ENCODE results near the gene PXMP2.

DNA sequence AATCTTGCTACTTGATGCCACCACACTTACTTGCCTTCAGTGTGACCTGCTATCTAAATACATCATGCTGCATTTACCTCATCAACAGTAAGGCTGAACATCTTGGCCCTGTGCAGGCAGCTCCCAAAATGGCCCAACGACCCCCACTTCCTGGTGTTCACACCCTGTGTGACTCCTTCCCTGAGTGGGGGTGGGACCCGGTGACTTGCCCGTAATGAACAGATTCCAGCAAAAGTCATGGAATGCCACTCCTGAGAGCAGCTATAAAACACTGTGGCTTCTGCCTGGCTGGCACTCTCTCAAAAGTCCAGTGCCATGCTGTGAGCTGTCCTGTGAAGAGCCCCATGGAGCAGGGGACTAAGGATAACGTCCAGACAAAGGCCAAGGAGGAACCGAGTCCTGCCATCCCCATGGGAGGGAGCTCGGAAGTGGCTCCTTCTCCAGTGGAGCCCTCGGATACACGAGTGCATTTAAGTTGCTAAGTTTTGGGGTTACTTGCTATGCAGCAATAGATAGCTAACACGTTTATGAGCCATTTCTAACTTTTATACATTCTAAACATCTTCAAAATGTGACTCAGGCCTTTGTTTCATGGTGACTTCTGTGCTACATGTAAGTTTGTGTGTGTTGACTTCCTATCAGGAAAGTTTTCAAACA lies 35.8 kb upstream of the PXMP2 start:
- TF ChIP-seq, protein P1, sequence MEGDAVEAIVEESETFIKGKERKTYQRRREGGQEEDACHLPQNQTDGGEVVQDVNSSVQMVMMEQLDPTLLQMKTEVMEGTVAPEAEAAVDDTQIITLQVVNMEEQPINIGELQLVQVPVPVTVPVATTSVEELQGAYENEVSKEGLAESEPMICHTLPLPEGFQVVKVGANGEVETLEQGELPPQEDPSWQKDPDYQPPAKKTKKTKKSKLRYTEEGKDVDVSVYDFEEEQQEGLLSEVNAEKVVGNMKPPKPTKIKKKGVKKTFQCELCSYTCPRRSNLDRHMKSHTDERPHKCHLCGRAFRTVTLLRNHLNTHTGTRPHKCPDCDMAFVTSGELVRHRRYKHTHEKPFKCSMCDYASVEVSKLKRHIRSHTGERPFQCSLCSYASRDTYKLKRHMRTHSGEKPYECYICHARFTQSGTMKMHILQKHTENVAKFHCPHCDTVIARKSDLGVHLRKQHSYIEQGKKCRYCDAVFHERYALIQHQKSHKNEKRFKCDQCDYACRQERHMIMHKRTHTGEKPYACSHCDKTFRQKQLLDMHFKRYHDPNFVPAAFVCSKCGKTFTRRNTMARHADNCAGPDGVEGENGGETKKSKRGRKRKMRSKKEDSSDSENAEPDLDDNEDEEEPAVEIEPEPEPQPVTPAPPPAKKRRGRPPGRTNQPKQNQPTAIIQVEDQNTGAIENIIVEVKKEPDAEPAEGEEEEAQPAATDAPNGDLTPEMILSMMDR (IDR thresholded peaks at IDR 0.05) = no peak
- TF ChIP-seq POLR2A (IDR thresholded peaks at IDR 0.05) = no peak
